Stimulated activated CD8-positive, alpha-beta memory T cell treated with anti-CD3 and anti-CD28 coated beads, Interleukin-7, amount 100 ng/mL, for 24 hours (primary cell): ENCODE data around the gene ASH1L.
"Not testable (repeated sequence)": the region's sequence is repeated elsewhere in the genome, so short reads cannot be mapped to it uniquely, and the experiment has no call there.

Experiments
- DNase-seq: peaks from one replicate; pipeline ENCODE4 v3.0.0-alpha.2; 2020; ENCODE audit warnings: low read depth

ASH1L gene

DNA sequence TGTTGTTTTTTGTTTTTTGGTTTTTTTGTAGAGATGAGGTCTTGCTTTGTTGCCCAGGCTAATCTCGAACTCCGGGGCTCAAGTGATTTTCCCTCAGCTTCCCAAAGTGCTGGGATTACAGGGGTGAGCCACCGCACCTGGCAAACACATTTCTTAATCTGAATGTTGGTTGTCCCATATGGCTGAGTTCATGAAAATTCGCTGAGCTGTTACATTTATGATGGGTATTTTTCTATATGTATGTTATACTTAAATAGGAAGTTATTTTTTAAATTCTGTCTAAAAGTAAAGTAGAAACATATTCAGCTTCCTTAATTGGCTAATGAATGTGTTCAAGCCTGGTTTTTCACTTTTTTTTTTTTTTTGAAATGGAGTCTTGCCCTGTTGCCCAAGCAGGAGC lies 75.1 kb downstream of the ASH1L start:
- DNase-seq, result no peak

DNA sequence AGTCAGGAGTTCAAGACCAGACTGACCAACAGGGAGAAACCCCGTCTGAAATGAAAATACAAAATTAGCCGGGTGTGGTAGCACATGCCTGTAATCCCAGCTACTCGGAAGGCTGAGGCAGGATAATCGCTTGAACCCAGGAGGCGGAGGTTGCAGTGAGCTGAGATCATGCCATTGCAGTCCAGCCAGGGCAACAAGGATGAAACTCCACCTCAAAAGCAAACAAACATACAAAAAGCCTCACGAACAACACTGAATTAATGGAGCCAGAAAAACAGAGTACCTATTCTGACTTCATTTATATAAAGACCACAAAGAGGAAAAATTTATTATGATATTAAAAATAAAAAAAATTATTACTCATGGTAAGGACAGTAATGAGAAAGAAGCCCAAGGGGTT lies 75.7 kb downstream of the ASH1L start:
- not testable (repeated sequence) for DNase-seq

DNA sequence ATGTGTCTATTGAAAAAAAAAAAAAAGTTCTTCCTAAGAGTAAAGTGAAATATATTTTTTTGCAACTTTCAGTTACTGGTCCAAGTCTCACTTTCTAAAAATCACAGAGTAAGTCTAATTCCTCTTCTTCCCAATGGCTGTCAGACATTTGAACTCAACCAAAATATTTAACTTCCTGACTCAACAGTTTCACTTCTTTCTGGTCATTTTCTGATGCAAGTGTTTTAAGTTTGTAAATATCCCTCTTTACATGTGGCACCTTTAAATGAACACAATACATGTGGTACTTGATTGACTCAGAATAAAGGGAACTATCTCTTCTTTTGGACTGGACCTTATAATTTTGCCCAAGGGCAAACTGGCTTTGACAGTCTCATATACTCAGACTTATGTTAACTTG lies 76.7 kb downstream of the ASH1L start:
- no peak for DNase-seq

DNA sequence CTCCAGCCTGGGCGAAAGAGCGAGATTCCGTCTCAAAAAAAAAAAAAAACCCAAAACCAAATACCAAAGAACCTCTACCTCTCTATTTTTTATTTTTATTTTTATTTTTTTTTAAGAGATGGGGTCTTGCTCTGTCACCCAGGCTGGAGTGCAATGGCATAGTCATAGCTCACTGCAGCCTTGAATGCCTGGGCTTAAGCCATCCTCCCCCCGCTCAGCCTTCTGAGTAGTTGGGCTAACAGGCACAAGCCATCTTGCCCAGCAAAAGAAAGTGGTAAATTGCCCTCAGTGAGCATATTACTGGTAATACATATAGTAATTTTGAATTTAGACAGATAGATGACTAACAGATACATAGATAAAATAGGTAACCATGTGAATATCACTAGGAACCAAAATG lies 77.4 kb downstream of the ASH1L start:
- no peak for DNase-seq

DNA sequence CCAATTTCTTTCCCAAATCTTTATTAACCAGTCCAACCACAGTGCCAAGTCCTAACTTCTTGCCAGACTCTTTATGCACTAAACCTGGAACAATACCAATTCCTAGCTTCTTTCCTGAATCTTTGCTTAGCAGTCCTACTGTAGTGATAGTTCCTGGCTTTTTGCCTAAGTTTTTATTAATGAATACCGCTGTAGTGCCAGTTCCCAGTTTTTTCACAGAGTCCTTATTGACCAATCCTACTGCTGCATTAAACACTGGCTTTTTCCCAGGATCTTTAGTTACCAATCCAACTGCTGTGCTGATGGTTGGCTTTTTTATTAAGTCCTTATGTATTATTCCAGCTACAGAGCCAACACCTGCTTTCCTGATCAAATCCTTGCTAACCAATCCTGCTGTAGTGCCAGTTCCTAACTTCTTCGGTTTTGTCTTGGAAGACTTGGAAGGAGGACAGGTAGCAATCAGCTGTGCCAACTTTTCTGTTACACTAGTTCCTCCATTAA lies 80.8 kb downstream of the ASH1L start:
- DNase-seq, result no peak

DNA sequence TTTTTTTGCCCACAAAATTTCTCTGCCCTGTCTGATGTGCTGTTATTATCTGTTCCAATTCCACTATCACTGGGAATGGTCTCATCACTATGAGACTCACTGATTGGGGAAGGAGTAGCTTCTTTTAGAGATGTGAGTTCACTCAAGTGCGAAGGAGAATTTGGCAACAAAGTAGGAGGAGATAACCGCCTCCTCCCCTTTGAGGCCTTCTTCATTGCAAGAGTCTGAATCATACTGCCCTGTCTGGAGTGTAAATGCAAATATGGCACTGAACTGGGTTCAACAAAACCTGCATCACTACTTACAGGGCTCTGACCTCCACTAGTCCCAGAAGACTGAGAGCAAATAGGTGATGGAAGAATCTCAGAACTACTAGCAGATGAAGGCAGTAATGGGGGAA lies 83.4 kb downstream of the ASH1L start:
- no peak for DNase-seq

DNA sequence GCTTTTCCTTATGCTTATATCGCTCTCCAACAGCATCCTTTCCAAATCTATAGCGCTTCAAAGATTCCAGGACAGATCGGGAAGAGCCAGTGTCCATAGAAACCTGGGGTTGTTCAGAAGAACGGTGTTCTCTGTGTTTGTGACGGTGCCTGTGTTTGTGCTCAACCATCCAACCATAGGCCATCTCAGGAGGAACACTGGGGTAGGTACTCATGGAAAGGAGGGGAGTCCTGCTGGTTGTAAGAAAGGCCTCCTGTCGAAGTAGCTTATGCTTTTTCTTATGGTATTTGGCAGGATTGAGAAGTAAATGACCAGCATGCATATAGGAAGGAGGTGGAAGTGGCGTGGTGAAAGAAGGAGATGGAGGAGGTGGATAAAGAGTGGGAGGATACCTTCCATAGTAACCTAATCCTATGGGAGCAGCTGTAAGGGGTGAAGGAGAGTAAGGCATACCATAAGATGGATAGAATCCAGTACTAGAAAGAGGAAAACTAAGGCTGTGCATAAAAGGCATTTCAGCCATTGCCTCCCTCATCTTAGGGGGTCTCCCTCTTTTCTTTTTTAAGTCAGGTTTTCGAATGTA lies 84.2 kb downstream of the ASH1L start:
- no peak for DNase-seq

DNA sequence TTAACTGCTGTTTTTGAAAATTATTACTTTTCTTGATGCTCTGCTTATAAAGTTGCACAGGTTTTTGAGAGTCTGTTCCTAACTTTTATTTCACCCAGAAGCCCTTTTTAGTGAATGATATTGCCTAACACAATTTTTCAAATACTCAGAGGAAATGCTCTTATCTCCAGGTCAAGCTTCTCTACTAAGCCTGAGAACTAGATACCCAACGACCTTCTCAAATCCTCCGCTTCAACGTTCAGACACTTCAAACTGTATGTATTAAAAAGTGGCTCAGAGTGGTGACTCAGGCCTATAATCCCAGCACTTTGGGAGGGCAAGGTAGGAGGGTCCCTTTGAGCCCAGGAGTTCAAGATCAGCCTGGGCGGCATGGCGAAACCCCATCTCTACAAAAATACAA lies 88.5 kb downstream of the ASH1L start:
- DNase-seq, result no peak

DNA sequence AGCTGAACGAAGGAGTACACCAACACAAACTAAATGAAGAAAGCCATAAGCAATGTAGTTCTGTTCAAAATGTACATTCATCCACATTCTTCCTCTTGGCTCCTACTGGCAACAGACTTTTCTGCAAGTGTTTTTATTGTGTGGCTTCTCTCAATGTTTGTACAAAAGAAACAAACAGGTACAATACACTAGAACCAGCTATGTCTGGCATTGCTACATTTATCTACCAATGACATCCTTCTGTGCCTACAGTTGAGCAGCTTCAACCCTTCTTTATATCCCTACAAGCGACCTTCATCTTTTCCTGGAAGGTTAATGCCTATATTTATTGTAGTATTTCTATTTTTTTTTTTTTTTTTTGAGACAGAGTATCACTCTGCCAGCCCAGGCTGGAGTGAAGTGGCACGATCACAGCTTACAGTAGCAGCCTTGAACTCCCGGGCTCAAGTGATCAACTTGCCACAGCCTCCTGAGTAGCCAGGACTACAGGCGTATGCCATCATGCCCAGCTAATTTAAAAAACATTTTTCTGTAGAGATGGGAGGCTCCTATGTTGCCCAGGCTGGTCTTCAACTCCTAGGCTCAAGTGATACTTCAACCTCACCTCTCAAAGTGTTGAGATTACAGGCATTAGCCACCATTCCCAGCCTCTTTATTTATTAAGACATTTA lies 89.3 kb downstream of the ASH1L start:
- DNase-seq, result no peak

DNA sequence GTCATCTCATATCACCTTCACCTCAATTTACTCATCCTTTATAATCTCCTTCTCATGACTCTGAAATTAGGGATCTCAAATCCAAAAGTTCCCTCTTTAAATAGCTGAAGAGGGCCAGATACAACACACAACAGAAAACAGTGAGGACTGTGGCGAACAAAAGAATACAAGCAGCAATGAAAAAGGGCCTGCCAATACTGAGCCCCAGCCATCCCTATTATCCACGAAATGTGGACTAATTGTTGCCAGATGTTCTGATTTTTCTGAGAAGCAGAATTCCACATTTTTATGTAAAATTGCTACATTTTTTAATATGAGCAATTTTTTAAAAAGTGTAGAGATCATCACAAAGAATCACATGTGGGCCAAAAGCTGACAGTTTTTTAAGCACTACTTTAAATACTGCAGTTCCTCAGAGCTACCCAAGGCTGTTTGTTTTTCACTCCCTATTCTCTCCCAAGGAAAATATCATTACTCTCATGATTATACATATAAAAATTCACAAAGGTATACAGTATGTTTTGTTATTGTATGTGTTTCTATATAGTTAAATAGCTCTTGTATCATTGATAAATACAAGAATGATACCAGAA lies 90.0 kb downstream of the ASH1L start:
- DNase-seq, result no peak

DNA sequence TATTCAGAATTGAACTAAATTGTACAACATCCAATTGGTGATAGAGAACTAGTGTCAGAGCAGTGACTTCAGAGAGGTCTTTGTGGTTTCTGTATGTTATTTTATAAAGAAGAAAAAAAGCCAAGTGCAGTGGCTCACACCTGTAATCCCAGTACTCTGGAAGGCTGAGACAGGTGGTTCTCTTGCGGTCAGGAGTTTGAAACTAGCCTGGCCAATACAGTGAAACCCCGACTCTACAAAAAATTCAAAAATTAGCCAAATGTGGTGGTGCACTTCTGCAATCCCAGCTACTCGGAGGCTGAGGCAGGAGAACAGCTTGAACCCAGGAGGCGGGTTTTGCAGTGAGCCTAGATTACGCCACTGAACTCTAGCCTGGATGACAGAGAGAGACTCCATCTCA lies 90.7 kb downstream of the ASH1L start:
- DNase-seq, result no peak

DNA sequence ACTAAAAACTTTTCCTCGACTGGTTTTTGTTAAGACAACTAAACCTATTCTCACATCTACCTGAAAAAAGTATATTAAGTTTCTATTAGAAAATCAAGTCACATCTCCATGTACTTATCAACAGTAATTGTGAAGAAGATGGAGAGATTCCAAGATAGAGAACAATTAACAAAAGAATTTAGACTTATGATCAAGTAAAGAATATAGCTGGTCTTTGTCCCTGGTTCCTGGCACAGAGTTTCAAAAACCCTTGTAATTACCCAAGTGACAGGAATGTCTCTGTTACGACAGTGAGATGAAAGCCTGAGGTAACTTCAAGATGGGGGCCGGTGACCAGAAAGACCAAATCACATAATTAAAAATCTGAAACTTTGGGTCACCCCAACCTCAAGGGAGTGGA lies 91.6 kb downstream of the ASH1L start:
- no peak for DNase-seq

DNA sequence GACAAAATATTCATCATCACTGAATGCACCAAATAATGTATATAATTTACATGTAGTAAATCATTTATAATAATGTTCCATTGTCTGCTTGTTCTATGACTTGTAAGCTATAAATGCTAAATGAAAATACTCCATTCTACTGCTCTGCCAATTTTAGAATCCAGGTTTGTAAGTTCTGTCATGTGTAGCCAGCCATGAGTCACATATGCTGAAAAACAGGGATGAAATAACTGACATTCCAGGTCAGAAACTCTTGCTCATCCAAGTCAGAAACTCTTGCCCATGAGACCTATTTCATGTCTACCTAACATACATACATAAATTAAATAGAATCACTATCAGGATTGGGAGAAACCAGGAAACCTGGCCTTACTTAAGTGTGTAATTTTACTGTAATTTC lies 95.6 kb downstream of the ASH1L start:
- DNase-seq, result no peak

DNA sequence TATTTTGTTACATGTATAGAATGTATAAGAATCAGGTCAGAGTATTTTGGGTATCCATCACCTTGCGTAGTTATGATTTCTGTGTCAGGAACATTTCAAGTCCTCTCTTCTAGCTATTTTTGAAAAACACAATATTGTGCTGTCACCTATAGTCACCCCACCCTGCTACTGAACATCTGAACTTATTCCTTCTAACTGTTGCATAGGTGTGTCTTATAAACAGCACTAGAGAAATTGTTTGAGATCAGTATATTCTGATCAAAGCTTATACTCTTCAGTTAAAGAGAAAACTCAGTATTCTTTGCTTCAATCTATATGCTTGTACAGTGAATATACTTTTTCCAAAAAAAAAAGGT lies 96.0 kb downstream of the ASH1L start:
- DNase-seq, result no peak

DNA sequence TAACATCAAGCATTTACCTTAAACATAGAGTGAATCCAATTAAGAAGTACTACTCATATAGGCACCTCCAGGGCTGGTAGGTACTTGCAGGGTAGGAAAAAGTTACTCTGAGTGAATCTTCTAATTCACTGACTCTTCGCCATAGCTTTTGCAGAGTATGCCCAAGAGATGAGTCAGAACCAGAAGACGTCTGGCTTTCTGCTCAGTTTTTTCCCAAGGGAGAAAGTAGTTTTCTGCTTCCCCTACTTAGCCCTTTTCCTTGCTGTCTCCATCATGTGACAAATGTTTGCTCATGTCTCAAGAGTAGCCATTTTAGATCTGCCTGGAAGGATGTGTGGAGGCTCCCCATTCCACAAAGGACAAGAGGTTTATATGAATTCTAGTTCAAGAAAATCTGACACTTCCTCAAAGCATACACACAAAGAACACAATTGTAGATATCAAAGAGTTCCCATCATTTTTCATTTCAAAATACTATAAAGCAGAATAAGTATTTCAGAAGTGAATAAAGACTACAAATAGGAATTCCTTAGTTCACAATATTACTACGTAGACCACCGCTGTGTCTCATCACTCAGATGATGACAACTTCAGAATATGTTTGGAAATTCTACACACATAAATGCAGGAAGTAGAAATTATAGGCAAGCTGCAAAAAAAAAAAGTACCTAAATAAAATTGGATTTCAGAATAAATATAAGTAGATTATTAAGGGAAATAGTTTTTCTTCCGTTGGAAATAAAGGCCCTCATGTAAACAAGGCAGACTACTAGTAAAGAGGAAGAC lies 98.5 kb downstream of the ASH1L start:
- DNase-seq, result no peak

DNA sequence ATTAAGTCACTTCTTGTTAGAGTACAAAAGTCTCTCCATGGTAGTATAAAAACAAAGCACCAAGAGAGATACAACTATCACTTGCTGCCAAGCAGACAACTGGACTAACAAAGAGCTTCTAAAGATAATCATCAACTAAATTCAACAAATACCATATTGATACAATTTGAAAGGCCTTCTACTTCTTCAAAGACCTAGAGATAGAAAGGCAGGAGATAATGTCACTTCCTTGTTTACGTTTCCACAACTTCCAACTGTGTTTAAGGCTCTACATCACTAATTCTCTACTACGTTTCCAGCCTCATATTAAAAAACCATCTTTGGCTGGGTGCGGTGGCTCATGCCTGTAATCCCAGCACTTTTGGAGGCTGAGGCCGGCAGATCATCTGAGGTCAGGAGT lies 104.5 kb downstream of the ASH1L start:
- no peak for DNase-seq

DNA sequence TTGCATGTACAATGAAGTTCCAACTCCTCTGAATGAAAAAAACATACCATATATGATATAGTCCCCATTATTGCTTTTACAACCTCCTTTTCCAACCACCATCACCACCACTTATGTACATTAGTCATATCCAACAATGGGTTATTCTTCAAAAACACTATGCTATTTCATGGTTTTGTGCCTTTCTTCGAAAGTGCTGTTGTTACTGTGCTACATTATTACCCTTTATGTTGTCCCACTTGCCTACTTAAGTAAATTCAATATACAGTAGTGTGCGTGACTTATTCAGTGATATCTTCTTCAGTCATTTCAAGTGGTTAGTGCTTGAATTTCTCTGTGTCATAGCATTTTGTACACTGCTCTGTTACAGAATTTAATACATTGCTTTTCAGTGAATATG lies 105.3 kb downstream of the ASH1L start:
- DNase-seq, result no peak

DNA sequence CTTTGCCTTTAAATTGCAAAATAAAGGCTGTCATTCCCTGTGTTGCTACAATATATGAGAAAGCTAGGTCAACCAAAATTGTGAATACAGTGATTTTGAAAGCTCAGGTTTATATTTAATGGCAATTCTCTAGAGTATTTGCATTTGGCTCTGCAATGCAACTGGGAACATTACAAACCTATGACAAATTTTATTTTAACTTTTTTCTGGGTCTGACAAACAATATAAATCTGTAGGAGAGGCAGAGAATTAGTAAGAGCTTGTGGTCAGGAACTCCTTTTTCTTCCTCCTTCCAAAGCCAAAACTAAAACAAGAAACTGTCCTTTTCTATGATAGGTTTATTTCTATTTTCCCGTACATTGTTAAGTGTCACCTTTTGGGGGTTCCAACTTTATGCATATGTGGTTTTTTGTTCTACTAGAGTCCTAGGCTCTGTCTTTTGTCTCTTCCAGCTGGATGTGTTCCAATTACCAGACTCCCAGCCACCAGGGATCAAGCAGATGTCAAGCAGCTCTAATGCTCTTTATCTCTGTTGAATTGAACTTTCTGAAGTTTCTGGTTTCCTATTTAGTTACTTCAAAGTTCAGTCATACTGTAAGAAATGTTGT lies 106.9 kb downstream of the ASH1L start:
- no peak for DNase-seq

DNA sequence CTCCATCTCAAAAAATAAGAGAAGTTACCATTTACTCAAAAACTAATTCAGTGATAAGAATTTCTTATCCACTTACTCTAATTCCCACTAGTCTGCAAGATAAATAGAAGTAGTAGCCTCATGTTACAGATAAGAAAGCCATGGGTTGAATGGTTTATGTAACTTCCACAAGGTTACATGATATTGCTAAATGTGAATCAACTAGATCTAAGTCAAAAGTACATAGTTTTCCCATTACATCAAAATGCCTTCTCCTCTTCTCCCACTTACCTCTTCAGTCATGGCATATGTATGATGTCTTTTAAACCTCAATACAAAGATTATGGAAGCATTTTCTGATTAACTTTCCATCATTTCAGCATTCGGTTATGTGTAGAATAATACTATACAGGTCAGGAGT lies 108.5 kb downstream of the ASH1L start:
- DNase-seq, result no peak

DNA sequence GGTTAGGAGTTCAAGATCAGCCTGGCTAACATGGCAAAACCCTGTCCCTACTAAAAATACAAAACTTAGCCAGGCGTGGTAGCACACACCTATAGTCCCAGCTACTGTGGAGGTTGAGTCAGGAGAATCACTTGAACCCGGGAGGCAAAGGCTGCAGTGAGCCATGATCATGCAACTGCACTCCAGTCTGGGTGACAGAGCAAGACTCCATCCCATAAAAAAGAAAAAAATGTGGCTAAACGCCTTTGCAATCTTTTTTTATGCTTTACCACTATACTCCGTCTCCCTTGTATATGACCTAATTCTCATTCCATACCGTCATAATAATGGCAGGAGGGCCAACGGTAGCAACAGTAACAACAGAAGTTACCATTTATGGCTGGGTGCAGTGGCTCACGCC lies 109.5 kb downstream of the ASH1L start:
- no peak for DNase-seq

DNA sequence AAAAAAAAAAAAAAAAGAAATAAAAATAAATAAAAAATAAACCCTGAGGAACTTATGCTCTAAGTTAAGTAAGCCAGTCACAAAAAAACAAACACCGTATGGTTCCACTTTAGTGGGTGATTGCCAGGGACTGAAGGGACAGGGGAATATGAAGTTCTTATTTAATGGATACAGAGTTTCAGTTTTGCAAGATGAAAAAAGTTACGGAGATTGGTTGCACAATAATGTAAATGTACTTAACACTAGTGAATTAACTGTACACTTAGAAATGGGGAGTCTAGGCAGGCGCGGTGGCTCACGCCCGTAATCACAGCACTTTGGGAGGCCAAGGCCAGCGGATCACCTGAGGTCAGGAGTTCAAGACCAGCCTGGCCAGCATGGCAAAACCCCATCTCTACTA lies 111.4 kb downstream of the ASH1L start:
- no peak for DNase-seq

DNA sequence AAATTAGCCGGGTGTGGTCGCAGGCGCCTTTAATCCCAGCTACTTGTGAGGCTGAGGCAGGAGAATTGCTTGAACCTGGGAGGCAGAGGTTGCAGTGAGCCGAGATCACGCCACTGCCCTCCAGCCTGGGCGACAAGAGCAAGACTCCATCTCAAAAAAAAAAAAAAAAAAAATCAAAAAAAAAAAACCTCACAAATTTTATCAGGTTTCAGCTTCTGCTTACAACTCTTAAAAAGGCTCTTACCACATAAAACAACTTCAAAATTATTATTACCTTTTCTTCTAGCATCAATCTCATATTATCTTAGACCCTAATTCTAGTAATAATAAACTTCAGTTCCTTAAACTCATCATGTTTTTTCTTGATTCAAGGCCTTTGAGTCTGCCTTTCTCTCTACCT lies 120.2 kb downstream of the ASH1L start:
- not testable (repeated sequence) for DNase-seq

DNA sequence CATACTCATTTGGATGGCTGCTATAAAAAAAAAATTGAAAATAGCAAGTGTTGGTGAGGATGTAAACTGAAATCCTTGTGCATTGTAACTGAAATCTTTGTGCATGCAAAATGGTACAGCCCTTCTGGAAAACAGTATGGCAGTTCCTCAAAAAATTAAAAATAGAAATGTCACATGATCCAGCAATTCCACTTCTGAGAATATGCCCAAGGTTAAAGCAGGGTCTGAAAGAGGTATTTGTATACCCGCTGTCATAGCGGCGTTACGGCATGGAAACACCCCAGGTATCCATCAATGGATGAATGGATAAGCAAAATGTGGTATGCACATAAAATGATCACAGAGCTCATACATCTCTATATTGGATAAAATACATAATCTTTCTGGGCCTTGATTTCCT lies 125.2 kb downstream of the ASH1L start:
- no peak for DNase-seq
